Smooth muscle cell (in vitro differentiated cells): ENCODE results near the gene BMP6. TPM values are rescaled to one million over a fixed set of nuclear protein-coding genes. Genes with fewer than 3 reads are reported as not detected.

Experiments used
- DNase-seq: peaks from one replicate; lab custom pipeline; 2025; ENCODE audit not compliant: unreplicated experiment; lab: John Stamatoyannopoulos, UW
- H2AFZ ChIP-seq: fragments of 200-600 bp; sonication (generic); 2 replicates; pipeline ENCODE4 v1.6.0; 2016; ENCODE audit warnings: antibody characterized with exemption, low read depth, mild to moderate bottlenecking
- H3F3A ChIP-seq: fragments of 200-600 bp; sonication (generic); 2 replicates; pipeline ENCODE4 v1.6.0; 2017; ENCODE audit warnings: antibody characterized with exemption, low read depth
- H3K27ac ChIP-seq: fragments of 200-600 bp; sonication (generic); 2 replicates; pipeline ENCODE4 v1.5.1; 2016; ENCODE audit warnings: low read depth, mild to moderate bottlenecking
- H3K27me3 ChIP-seq: fragments of 200-600 bp; sonication (generic); 2 replicates; pipeline ENCODE4 v1.6.1; 2016; ENCODE audit warnings: low read depth, mild to moderate bottlenecking
- H3K36me3 ChIP-seq: fragments of 200-600 bp; sonication (generic); 2 replicates; pipeline ENCODE4 v1.5.1; 2016; ENCODE audit warnings: low read depth
- H3K4me1 ChIP-seq: fragments of 200-600 bp; sonication (generic); 2 replicates; pipeline ENCODE4 v1.5.1; 2016; ENCODE audit warnings: low read depth
- H3K4me2 ChIP-seq: fragments of 200-600 bp; sonication (generic); 2 replicates; pipeline ENCODE4 v1.6.0; 2016; ENCODE audit warnings: mild to moderate bottlenecking
- H3K4me3 ChIP-seq: fragments of 200-600 bp; sonication (generic); 2 replicates; pipeline ENCODE4 v1.5.1; 2016; ENCODE audit warnings: mild to moderate bottlenecking
- H3K79me2 ChIP-seq: fragments of 200-600 bp; sonication (generic); 2 replicates; pipeline ENCODE4 v1.6.0; 2016; ENCODE audit warnings: low read depth, mild to moderate bottlenecking
- H3K9ac ChIP-seq: fragments of 200-600 bp; sonication (generic); 2 replicates; pipeline ENCODE4 v1.6.0; 2016; ENCODE audit warnings: low read depth
- H3K9me3 ChIP-seq: fragments of 200-600 bp; sonication (generic); replicated peaks from 2 replicates; pipeline ENCODE4 v1.5.1; 2016; ENCODE audit warnings: low read depth
- H4K20me1 ChIP-seq: fragments of 200-600 bp; sonication (generic); 2 replicates; pipeline ENCODE4 v1.6.0; 2016; ENCODE audit warnings: low read depth
- CTCF ChIP-seq: fragments of 200-600 bp; sonication (generic); IDR thresholded peaks from 2 replicates; pipeline ENCODE4 v1.5.1; 2017; ENCODE audit warnings: borderline replicate concordance, mild to moderate bottlenecking, antibody characterized with exemption; ENCODE audit not compliant: insufficient read depth, poor library complexity, severe bottlenecking
- WGBS: methylation state at CpG from one replicate; pipeline ENCODE4 v1.1.7; 2016; ENCODE audit warnings: low lambda C conversion rate; 5-methylcytosine and 5-hydroxymethylcytosine counted together
- polyA plus RNA-seq: library from polyadenylated mRNA; unstranded; fragments of >200 nt; fragmentation: Nextera tagmentation; extraction: Ambion mirVana; gene quantifications from 2 replicates; pipeline ENCODE4 v1.2.1, GENCODE V29; 2016
- total RNA-seq: library from RNA; depleted of rRNA; stranded (reverse); fragments of >200 nt; gene quantifications from 2 replicates; pipeline ENCODE4 v1.2.3, GENCODE V29; 2014

The BMP6 gene
- total and polyA plus RNA-seq, 2 experiments from 2014 or later: 14.5 to 17.0 TPM

GRCh38 chr6:7848229-7848628, 122.3 kb downstream of the BMP6 start:
- Histone ChIP-seq H3K27me3 (no peaks in the 10 kb centered on the region), H3K4me2 (no peak overlapping the region), H3K9me3 (peaks cover 7% of the 10 kb centered on the region), H3F3A (peaks cover 8% of the 10 kb centered on the region), H3K4me3 (no peak overlapping the region), H2AFZ (no peak overlapping the region), H3K79me2 (no peaks in the 10 kb centered on the region), H3K27ac (no peak overlapping the region), H3K9ac (no peak overlapping the region), H3K4me1 (peaks cover 7% of the 10 kb centered on the region), H4K20me1 (no peaks in the 10 kb centered on the region), H3K36me3 (no peaks in the 10 kb centered on the region)
- no peak for TF ChIP-seq CTCF
- no peak for DNase-seq
- 90% methylated on average over 4 of the region's 4 CpGs for WGBS

- Histone ChIP-seq H3K4me3 (no peak overlapping the region), H3K9ac (no peak overlapping the region), H3K4me2 (no peak overlapping the region), H3K4me1 (peaks cover 6% of the 10 kb centered on the region), H4K20me1 (no peaks in the 10 kb centered on the region), H3K9me3 (peaks cover 7% of the 10 kb centered on the region), H3K27me3 (no peaks in the 10 kb centered on the region), H2AFZ (no peak overlapping the region), H3K27ac (no peak overlapping the region), H3F3A (peaks cover 6% of the 10 kb centered on the region), H3K79me2 (no peaks in the 10 kb centered on the region), H3K36me3 (no peaks in the 10 kb centered on the region)
- no peak for TF ChIP-seq CTCF
- DNase-seq: no peak
Measured at GRCh38 chr6:7851780-7852179, 125.9 kb downstream of the BMP6 start.

GRCh38 chr6:7859591-7859990, 133.7 kb downstream of the BMP6 start:
- no peaks in the 10 kb centered on the region for H4K20me1 ChIP-seq
- no peaks in the 10 kb centered on the region for H3K36me3 ChIP-seq
- H3K9ac ChIP-seq: no peak overlapping the region
- no peaks in the 10 kb centered on the region for H3K27me3 ChIP-seq
- no peak overlapping the region for H3K4me3 ChIP-seq
- H3K4me1 ChIP-seq: no peaks in the 10 kb centered on the region
- no peak for TF ChIP-seq CTCF
- H3F3A ChIP-seq: no peaks in the 10 kb centered on the region
- 75% methylated on average over 6 of the region's 6 CpGs for WGBS
- no peak overlapping the region for H3K27ac ChIP-seq
- H2AFZ ChIP-seq: no peak overlapping the region
- H3K4me2 ChIP-seq: no peak overlapping the region
- H3K9me3 ChIP-seq: no peaks in the 10 kb centered on the region
- DNase-seq: no peak
- no peaks in the 10 kb centered on the region for H3K79me2 ChIP-seq

GRCh38 chr6:7865781-7866180, 139.9 kb downstream of the BMP6 start:
- Histone ChIP-seq H3K4me1 (no peaks in the 10 kb centered on the region), H2AFZ (no peak overlapping the region), H3K36me3 (no peaks in the 10 kb centered on the region), H3K27ac (no peak overlapping the region), H3K9me3 (no peaks in the 10 kb centered on the region), H4K20me1 (no peaks in the 10 kb centered on the region), H3K27me3 (no peaks in the 10 kb centered on the region), H3F3A (no peaks in the 10 kb centered on the region), H3K9ac (no peak overlapping the region), H3K4me3 (no peak overlapping the region), H3K79me2 (no peaks in the 10 kb centered on the region), H3K4me2 (no peak overlapping the region)
- DNase-seq: no peak
- TF ChIP-seq CTCF: no peak
- WGBS: 77% methylated on average over 6 of the region's 6 CpGs
